ENCODE results near the gene NUFIP1.
A peak's percentile ranks its signal among the peaks of the same experiment; 100 is the strongest.
"Not testable (repeated sequence)": the region's sequence is repeated elsewhere in the genome, so short reads cannot be mapped to it uniquely, and the experiment has no call there.

The NUFIP1 gene

GRCh38 chr13:44955406-44955805 is 33.9 kb downstream of the NUFIP1 start:
- Histone ChIP-seq H3K9ac (no peak overlapping the region), H3K4me1 (no peaks in the 10 kb centered on the region), H3K4me3 (no peak overlapping the region), H3K27ac (no peak overlapping the region), H3K27me3 (no peaks in the 10 kb centered on the region), H4K20me1 (no peaks in the 10 kb centered on the region), H3K9me3 (replicated peaks in 1 of 11) (no peaks in the 10 kb centered on the region), H3K36me3 (peaks cover 13 to 89% (median 69%) of the 10 kb centered on the region in 11 experiments; a peak in 19 of 22 replicates), H3K4me2 (no peak overlapping the region)
- no peak for TF ChIP-seq Cebpa-rat (IDR thresholded peaks at IDR 0.05)

- Histone ChIP-seq H3K36me3 (peaks cover 15 to 88% (median 69%) of the 10 kb centered on the region in 11 experiments; a peak in 21 of 22 replicates), H3K27me3 (no peaks in the 10 kb centered on the region), H3K27ac (no peak overlapping the region), H3K9ac (no peak overlapping the region), H3K9me3 (replicated peaks in 1 of 11) (no peaks in the 10 kb centered on the region), H3K4me1 (no peaks in the 10 kb centered on the region), H3K4me2 (no peak overlapping the region), H3K4me3 (no peak overlapping the region), H4K20me1 (no peaks in the 10 kb centered on the region)
- no peak for TF ChIP-seq Cebpa-rat (IDR thresholded peaks at IDR 0.05)
Measured at GRCh38 chr13:44954224-44954623, 35.0 kb downstream of the NUFIP1 start.

DNA sequence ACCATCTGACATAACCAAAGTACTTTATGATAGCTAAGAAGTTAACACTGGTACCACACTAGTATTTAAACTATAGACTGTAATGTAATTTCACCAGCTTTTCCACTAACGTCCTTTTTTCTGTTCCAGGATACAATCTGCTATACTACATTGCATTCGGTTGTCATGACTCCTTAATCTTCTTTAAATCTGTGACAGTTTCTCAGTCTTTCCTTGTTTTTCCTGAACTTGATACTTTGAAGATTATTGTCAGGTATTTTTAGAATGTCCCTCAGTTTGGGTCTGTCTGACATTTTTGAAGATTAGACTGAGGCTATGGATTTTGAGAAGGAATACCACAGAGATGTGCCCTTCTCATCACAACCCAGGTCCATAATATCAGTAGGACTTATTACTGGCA is 36.6 kb downstream of the NUFIP1 start:
- Histone ChIP-seq H3K9me3 (replicated peaks in 1 of 11) (no peaks in the 10 kb centered on the region), H3K4me3 (no peak overlapping the region), H3K36me3 (peaks cover 16 to 88% (median 69%) of the 10 kb centered on the region in 11 experiments; a peak in 21 of 22 replicates), H3K27me3 (no peaks in the 10 kb centered on the region), H3K9ac (no peak overlapping the region), H3K4me1 (no peaks in the 10 kb centered on the region), H4K20me1 (no peaks in the 10 kb centered on the region), H3K4me2 (no peak overlapping the region), H3K27ac (no peak overlapping the region)
- no peak for TF ChIP-seq Cebpa-rat (IDR thresholded peaks at IDR 0.05)

DNA sequence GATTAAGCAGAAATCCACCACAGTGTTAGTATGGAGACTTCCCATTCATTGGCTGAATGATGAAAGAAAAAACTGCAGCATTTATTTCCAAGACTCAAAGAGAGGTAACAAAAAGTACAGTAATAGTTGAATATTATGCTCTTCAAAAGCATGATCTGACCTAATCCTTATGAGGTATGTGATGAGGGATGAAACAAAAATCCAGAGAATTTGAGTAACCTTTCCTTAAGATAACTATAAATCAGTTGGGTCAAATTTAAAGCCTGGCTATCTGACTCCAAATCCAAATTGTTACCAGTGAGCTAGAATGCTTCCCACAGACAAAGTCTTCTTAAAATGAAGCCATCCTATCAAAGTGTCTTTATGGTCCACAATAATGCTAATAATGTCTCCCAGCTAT is 38.1 kb downstream of the NUFIP1 start:
- Histone ChIP-seq H3K27me3 (no peaks in the 10 kb centered on the region), H3K9ac (no peak overlapping the region), H3K27ac (no peak overlapping the region), H3K9me3 (replicated peaks in 1 of 11) (no peaks in the 10 kb centered on the region), H3K4me1 (no peaks in the 10 kb centered on the region), H3K4me3 (no peak overlapping the region), H4K20me1 (no peaks in the 10 kb centered on the region), H3K36me3 (peaks cover 16 to 81% (median 62%) of the 10 kb centered on the region in 11 experiments; a peak in 21 of 22 replicates), H3K4me2 (no peak overlapping the region)
- TF ChIP-seq Cebpa-rat (IDR thresholded peaks at IDR 0.05), result no peak

GRCh38 chr13:44943411-44943810 is 45.9 kb downstream of the NUFIP1 start:
- H3K4me1 ChIP-seq; H3K27me3 ChIP-seq; H3K4me3 ChIP-seq; H4K20me1 ChIP-seq; H3K9me3 ChIP-seq (replicated peaks in 1 of 11); H3K27ac ChIP-seq; H3K9ac ChIP-seq; H3K4me2 ChIP-seq: not testable (repeated sequence)
- H3K36me3 ChIP-seq, result peaks cover 19 to 60% (median 38%) of the 10 kb centered on the region in 11 experiments

- Histone ChIP-seq H4K20me1 (no peaks in the 10 kb centered on the region), H3K36me3 (peaks cover 18 to 39% (median 27%) of the 10 kb centered on the region in 11 experiments), H3K9ac (no peak overlapping the region), H3K4me1 (peaks cover 0 to 31% (median 6%) of the 10 kb centered on the region in 10 experiments; a peak in 9 of 20 replicates), H3K27me3 (no peaks in the 10 kb centered on the region), H3K4me2 (peak overlapping the region in 1 of 11 experiments; percentile 29; a peak in 2 of 22 replicates), H3K9me3 (replicated peaks in 1 of 11) (no peaks in the 10 kb centered on the region), H3K4me3 (no peak overlapping the region), H3K27ac (no peak overlapping the region)
- no peak for TF ChIP-seq Cebpa-rat (IDR thresholded peaks at IDR 0.05)
Measured at GRCh38 chr13:44938854-44939253, 50.4 kb downstream of the NUFIP1 start.

GRCh38 chr13:44936246-44936645 is 53.0 kb downstream of the NUFIP1 start:
- H3K9ac ChIP-seq, result no peak overlapping the region
- H3K9me3 ChIP-seq (replicated peaks in 1 of 11), result no peaks in the 10 kb centered on the region
- TF ChIP-seq Cebpa-rat (IDR thresholded peaks at IDR 0.05), result no peak
- no peak overlapping the region for H3K4me3 ChIP-seq
- H3K36me3 ChIP-seq, result peaks cover 0 to 13% (median 4%) of the 10 kb centered on the region in 11 experiments; a peak in 9 of 22 replicates
- peaks cover 0 to 57% (median 11%) of the 10 kb centered on the region in 10 experiments; a peak in 10 of 20 replicates for H3K4me1 ChIP-seq
- H3K27ac ChIP-seq, result no peak overlapping the region
- no peaks in the 10 kb centered on the region for H3K27me3 ChIP-seq
- no peaks in the 10 kb centered on the region for H4K20me1 ChIP-seq
- H3K4me2 ChIP-seq, result peak overlapping the region in 1 of 11 experiments; percentile 83; a peak in 2 of 22 replicates

- Histone ChIP-seq H4K20me1 (no peaks in the 10 kb centered on the region), H3K27ac (peak overlapping the region in 4 of 11 experiments; percentile 8 to 88 (median 74); a peak in 7 of 22 replicates), H3K9me3 (replicated peaks in 1 of 11) (no peaks in the 10 kb centered on the region), H3K27me3 (no peaks in the 10 kb centered on the region), H3K36me3 (no peaks in the 10 kb centered on the region), H3K9ac (peak overlapping the region in 3 of 11 experiments; percentile 41 to 71 (median 52); a peak in 5 of 22 replicates), H3K4me2 (peak overlapping the region in 6 of 11 experiments; percentile 9 to 83 (median 60); a peak in 8 of 22 replicates), H3K4me3 (no peak overlapping the region), H3K4me1 (peaks cover 0 to 72% (median 11%) of the 10 kb centered on the region in 10 experiments; a peak in 10 of 20 replicates)
- no peak for TF ChIP-seq Cebpa-rat (IDR thresholded peaks at IDR 0.05)
Measured at GRCh38 chr13:44934724-44935123, 54.5 kb downstream of the NUFIP1 start.

- Histone ChIP-seq H4K20me1 (no peaks in the 10 kb centered on the region), H3K36me3 (no peaks in the 10 kb centered on the region), H3K27me3 (no peaks in the 10 kb centered on the region), H3K4me1 (peaks cover 0 to 76% (median 11%) of the 10 kb centered on the region in 10 experiments; a peak in 10 of 20 replicates), H3K4me3 (no peak overlapping the region), H3K27ac (peak overlapping the region in 4 of 11 experiments; percentile 52 to 88 (median 74); a peak in 9 of 22 replicates), H3K9me3 (replicated peaks in 1 of 11) (no peaks in the 10 kb centered on the region), H3K4me2 (peak overlapping the region in 5 of 11 experiments; percentile 8 to 83 (median 70); a peak in 8 of 22 replicates), H3K9ac (peak overlapping the region in 3 of 11 experiments; percentile 18 to 71 (median 54); a peak in 5 of 22 replicates)
- no peak for TF ChIP-seq Cebpa-rat (IDR thresholded peaks at IDR 0.05)
Measured at GRCh38 chr13:44932850-44933251, 56.4 kb downstream of the NUFIP1 start.
